Activated T-helper 2 cell treated with anti-CD3 and anti-CD28 coated beads, Interferon-gamma antibody, Interleukin-2, Interleukin-4, amounts not matched to agents 10 μg/mL and 5 μg/mL and 100 μg/mL, durations not matched to agents 14 hours and 24 hours and 36 hours (primary cell): ENCODE measurements around the gene ITGBL1. TPM values are rescaled to one million over a fixed set of nuclear protein-coding genes. Genes with fewer than 3 reads are reported as not detected.
"Not testable (repeated sequence)": the region's sequence is repeated elsewhere in the genome, so short reads cannot be mapped to it uniquely, and the experiment has no call there.

Experiments
- DNase-seq: peaks from one replicate; pipeline ENCODE4 v3.0.0; 2021; ENCODE audit warnings: low spot score
- H3K27ac Mint-ChIP-seq: one replicate; pipeline ENCODE4 v1.8.0; 2021; ENCODE audit warnings: mixed read lengths
- H3K27me3 Mint-ChIP-seq: one replicate; pipeline ENCODE4 v1.8.0; 2021; ENCODE audit warnings: low read depth, mixed read lengths
- H3K36me3 Mint-ChIP-seq: one replicate; pipeline ENCODE4 v1.8.0; 2021; ENCODE audit warnings: low read depth, mixed read lengths
- H3K4me1 Mint-ChIP-seq: one replicate; pipeline ENCODE4 v1.8.0; 2021; ENCODE audit warnings: low read depth, mixed read lengths
- H3K4me3 Mint-ChIP-seq: one replicate; pipeline ENCODE4 v1.8.0; 2021; ENCODE audit warnings: low read depth, mild to moderate bottlenecking, moderate library complexity, mixed read lengths
- H3K9me3 Mint-ChIP-seq: one replicate; pipeline ENCODE4 v1.8.0; 2021; ENCODE audit warnings: mixed read lengths
- intact Hi-C: fragments of 100-400 bp; cut with micrococcal nuclease; formaldehyde crosslinking; loops from one replicate; pipeline ENCODE4 v1.15.1; 2023
- total RNA-seq: library from RNA; stranded (reverse); gene quantifications from 2 replicates; pipeline ENCODE4 v1.2.3, GENCODE V29; 2022

Gene ITGBL1
- total RNA-seq, 1 donor from 2014 or later: not detected

DNA sequence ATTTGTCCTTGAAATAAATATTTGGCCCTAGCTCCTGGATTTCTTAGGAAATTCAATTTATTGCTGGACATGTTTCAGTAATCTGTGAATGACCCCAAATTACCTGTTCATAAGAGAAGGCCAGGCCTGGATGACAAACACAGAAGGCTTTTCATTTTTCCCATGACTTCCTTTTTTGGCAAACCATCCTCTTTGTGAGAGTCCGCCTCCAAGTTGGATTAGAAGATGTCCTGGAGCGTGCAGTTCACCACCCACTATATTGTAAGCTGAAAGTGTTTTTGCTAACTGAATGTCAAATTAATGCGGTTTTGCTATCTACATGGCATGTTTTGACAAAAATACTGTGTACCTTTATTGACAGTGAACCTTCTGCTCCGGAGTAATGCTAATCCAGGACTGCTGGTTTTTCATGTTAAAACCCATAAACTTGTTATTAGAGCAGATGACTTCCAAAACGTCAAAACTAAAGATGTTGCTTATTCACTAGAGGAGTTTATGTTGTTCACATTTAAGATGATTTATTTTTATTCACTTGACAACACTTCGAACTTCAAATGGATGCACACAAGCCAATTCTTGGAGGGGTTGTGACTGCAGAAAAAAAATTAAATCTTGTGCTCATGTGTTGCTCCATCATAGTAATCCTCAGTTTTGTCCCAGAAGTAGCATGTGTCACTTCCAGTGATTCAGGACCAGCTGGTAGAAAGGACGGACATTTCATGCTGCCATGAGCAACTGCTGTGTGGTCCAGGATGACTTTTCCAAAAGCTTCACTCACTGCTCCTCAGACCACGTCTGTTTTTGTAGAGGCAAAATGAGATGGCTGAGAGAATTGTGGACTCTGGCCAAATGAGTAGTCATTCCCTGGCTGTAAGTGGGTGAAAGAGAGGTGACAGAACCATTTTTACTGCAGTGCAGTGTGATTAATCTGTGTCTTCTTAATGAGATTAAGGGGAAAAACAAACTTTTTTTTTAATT is 71.0 kb downstream of the ITGBL1 start:
- Mint-ChIP-seq H3K9me3 (no peaks in the 10 kb centered on the region), H3K4me1 (peaks cover 15% of the 10 kb centered on the region), H3K27ac (no peak overlapping the region), H3K36me3 (no peaks in the 10 kb centered on the region), H3K4me3 (no peak overlapping the region), H3K27me3 (peaks cover 9% of the 10 kb centered on the region)
- no peak for DNase-seq
- intact Hi-C loops: no loop called here

DNA sequence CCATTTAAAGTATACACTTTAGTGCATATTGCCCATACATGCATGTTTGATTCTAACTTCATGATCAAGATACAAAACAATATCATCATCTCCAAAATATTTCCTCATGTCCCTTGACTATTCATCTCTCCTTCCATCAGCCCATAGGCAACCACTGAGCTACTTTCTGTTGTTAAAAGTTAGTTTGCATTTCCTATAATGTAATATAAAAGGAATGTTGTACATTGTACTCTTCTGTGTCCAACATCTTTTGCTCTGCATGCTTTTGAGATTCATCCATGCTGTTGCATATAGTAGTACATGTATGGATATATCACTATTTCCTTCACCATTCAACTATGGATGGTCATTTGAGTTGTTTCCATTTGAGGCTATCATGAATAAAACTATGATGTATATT is 74.7 kb downstream of the ITGBL1 start:
- DNase-seq: no peak
- Mint-ChIP-seq H3K27me3 (peaks cover 10% of the 10 kb centered on the region), H3K9me3 (no peaks in the 10 kb centered on the region), H3K36me3 (no peaks in the 10 kb centered on the region), H3K4me3 (no peak overlapping the region), H3K4me1 (peaks cover 3% of the 10 kb centered on the region), H3K27ac (no peak overlapping the region)
- intact Hi-C loops: no loop called here

DNA sequence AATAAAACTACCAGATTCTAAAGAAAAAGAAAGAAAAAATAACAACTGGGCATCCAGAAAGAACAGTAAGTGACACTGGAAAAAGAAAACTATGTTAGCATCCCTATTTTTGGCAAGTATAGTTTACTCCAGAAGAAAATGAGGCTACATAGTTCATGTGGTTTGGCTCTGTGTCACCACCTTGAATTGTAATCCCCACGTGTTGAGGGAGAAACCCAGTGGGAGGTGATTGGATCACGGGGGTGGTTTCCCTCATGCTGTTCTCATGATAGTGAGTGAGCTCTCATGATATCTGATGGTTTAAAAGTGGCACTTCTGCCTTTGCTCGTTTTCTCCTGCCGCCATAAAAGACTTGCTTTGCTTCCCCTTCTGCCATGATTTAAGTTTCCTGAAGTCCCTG is 76.9 kb downstream of the ITGBL1 start:
- intact Hi-C loops: loop anchor here (1.0 kb wide), 1 partner anchor 98 kb away; no protein-coding TSS in a partner anchor
- H3K27ac Mint-ChIP-seq: no peak overlapping the region

DNA sequence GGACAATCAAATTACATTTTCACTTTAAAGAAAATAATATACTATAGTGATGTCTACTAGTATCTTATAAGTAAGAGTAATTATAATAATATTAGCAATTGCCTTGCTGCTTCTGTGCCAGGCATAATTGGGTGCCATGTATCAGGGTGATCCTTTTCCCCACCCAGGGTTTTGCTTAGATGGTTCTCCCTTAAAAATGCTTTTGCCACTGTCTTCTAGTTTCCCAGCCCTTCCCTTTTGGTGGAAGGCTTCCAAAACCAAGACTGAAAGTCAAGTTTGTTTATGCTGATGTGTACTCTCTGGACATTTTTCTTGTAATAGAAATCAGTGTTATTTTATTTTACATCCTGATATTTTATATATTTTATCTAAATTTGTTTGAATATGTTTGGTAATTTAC is 77.8 kb downstream of the ITGBL1 start:
- no peak for DNase-seq
- H3K36me3 Mint-ChIP-seq: no peaks in the 10 kb centered on the region
- intact Hi-C loops: no loop called here
- peaks cover 3% of the 10 kb centered on the region for H3K4me1 Mint-ChIP-seq
- no peaks in the 10 kb centered on the region for H3K9me3 Mint-ChIP-seq
- H3K4me3 Mint-ChIP-seq: no peak overlapping the region
- no peak overlapping the region for H3K27ac Mint-ChIP-seq
- H3K27me3 Mint-ChIP-seq: peaks cover 8% of the 10 kb centered on the region

More for the DNA sequence above, 76.9 kb downstream of the ITGBL1 start:
- no peak for DNase-seq
- Mint-ChIP-seq H3K4me3 (no peak overlapping the region), H3K27me3 (peaks cover 8% of the 10 kb centered on the region), H3K36me3 (no peaks in the 10 kb centered on the region), H3K9me3 (no peaks in the 10 kb centered on the region), H3K4me1 (peaks cover 3% of the 10 kb centered on the region)

DNA sequence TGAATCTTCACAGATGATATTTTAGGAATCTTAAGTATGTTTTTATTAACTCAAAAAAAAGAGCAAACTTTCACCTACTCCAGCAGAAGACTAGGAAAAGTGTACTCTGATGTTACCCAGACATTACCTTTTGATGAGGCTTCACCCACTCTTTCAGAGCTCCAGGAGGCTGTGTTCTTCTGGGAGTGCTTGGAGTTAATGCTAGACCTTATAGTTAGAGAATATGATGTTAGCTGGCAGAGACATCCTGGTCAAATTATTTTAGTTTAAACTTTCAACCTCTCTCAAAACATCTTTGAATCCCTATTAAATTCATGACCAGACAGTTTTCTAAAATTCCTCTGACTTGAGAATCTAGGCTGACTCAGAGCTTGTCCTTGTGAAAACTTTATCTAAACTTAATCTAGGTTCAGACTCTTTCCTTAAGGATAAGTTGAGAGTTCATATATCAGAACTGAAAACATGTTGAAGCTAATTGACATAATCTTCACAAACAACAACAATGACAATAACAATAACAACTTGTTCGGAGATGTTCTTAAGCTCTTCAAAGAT is 82.8 kb downstream of the ITGBL1 start:
- Mint-ChIP-seq H3K9me3 (no peaks in the 10 kb centered on the region), H3K27me3 (no peaks in the 10 kb centered on the region), H3K36me3 (no peaks in the 10 kb centered on the region), H3K4me1 (no peaks in the 10 kb centered on the region), H3K27ac (no peak overlapping the region), H3K4me3 (no peak overlapping the region)
- DNase-seq: no peak
- intact Hi-C loops: no loop called here

DNA sequence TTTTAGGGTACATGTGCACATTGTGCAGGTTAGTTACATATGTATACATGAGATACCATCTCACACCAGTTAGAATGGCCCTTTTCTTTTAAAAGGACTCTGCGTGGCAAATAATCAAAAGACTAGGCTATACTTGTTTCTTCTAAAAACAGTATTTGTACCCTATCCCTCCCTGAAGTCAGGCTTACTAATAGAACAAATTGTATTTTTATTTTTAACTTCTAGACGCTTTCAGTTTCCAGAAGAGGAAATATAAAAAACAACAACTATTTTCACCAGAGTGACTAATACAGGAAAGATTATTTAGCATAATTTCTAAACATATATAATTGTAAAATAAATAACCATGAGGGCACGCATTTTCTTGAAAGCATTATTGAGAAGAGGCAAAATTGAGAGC is 83.6 kb downstream of the ITGBL1 start:
- Mint-ChIP-seq H3K27ac (no peak overlapping the region), H3K4me1 (no peaks in the 10 kb centered on the region)
- intact Hi-C loops: no loop called here

DNA sequence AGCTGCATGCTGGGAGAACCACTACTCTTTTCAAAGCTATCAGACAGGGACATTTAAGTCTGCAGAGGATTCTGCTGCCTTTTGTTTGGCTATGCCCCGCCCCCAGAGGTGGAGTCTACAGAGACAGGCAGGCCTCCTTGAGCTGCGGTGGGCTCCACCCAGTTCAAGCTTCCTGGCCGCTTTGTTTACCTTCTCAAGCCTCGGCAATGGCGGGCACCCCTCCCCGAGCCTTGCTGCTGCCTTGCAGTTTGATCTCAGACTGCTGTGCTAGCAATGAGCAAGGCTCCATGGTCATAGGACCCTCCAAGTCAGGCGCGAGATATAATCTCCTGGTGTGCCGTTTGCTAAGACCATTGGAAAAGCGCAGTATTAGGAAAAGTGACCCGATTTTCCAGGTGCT is 92.1 kb downstream of the ITGBL1 start:
- H3K27me3 Mint-ChIP-seq, H3K27ac Mint-ChIP-seq, H3K4me1 Mint-ChIP-seq, intact Hi-C loops, H3K4me3 Mint-ChIP-seq, H3K36me3 Mint-ChIP-seq, H3K9me3 Mint-ChIP-seq, DNase-seq: not testable (repeated sequence)

More for the DNA sequence above, 83.6 kb downstream of the ITGBL1 start:
- no peaks in the 10 kb centered on the region for H3K27me3 Mint-ChIP-seq
- no peaks in the 10 kb centered on the region for H3K36me3 Mint-ChIP-seq
- no peak overlapping the region for H3K4me3 Mint-ChIP-seq
- DNase-seq: no peak
- no peaks in the 10 kb centered on the region for H3K9me3 Mint-ChIP-seq

DNA sequence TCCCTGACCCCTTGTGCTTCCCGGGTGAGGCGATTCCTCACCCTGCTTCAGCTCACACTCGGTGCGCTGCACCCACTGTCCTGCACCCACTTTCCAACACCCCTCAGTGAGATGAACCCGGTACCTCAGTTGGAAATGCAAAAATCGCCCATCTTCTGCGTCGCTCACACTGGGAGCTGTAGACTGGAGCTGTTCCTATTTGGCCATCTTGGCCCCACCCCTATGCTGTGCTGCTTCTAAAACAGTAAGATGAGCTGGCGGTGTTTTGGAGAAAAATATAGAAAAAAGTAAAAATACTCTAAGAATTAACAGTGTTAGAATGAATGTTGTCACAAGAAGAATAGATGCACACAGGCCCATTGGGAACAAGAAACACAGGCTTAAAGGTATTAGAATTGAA is 92.5 kb downstream of the ITGBL1 start:
- no peak for DNase-seq
- no peak overlapping the region for H3K27ac Mint-ChIP-seq
- H3K9me3 Mint-ChIP-seq: no peaks in the 10 kb centered on the region
- H3K4me1 Mint-ChIP-seq: no peaks in the 10 kb centered on the region
- intact Hi-C loops: no loop called here
- no peak overlapping the region for H3K4me3 Mint-ChIP-seq
- no peaks in the 10 kb centered on the region for H3K27me3 Mint-ChIP-seq
- H3K36me3 Mint-ChIP-seq: no peaks in the 10 kb centered on the region

DNA sequence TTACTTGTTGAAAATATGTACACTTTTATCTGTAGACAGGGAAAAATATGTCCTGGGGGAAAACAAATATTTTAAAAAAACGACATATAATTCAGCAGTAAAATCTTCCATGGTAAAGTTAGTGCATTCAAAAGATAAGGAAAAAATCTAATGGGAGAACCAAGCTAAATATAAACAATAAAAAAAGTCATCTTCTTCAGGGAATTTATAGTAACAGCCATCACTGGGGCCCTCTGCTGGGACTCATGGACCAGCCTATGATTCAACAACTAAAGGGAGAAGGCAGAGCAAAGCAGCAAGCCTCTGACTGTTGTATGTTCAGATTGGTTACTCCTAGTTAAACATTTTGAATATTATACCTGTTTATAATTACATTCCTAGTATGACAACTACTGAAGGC is 93.0 kb downstream of the ITGBL1 start:
- H3K4me3 Mint-ChIP-seq: no peak overlapping the region
- H3K36me3 Mint-ChIP-seq: no peaks in the 10 kb centered on the region
- no peaks in the 10 kb centered on the region for H3K9me3 Mint-ChIP-seq
- H3K27me3 Mint-ChIP-seq: no peaks in the 10 kb centered on the region
- no peak for DNase-seq
- H3K27ac Mint-ChIP-seq: no peak overlapping the region
- H3K4me1 Mint-ChIP-seq: no peaks in the 10 kb centered on the region
- intact Hi-C loops: no loop called here

DNA sequence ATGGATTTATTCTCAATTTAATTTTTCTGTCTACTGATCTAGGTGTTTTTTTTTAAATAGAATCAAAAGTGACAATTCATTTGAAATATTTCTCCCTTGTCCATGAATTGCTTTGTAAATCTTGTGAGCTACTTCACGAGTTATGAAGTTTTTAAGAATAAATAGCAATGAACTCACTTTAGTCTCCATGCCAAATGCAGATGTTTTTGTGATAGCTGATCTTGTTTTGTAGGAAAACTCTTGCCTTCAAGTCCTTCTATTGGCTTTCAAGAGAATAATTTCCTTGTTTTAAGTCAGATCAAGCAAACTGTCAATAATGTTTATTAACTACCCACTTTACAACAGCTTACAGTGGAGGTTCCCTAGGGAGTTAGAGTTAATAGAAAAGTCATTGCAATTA is 99.8 kb downstream of the ITGBL1 start:
- intact Hi-C loops: no loop called here
- Mint-ChIP-seq H3K36me3 (no peaks in the 10 kb centered on the region), H3K4me1 (no peaks in the 10 kb centered on the region), H3K27ac (no peak overlapping the region), H3K4me3 (no peak overlapping the region), H3K27me3 (peaks cover 5% of the 10 kb centered on the region), H3K9me3 (no peaks in the 10 kb centered on the region)
- DNase-seq: no peak

DNA sequence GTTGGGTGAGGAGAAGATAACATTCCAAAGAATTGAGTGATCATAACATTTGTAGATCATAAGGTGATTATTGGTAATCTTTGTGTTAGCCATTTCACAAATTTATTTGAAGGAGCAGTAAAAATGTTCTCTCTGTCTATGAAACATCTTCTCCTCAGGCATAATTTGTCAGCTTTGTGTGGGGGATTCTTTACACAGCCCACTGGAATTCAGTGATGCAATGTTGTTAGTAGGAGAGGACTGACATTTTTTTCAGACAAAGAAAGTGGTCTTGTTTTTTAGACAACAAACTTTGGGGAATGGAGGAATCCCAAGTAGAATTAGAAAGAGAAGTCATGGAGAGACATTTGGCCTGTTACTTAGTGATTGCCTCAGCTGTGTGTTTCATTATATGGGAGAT is 100.3 kb downstream of the ITGBL1 start:
- no peaks in the 10 kb centered on the region for H3K9me3 Mint-ChIP-seq
- no peaks in the 10 kb centered on the region for H3K36me3 Mint-ChIP-seq
- H3K4me1 Mint-ChIP-seq: no peaks in the 10 kb centered on the region
- intact Hi-C loops: no loop called here
- no peak overlapping the region for H3K4me3 Mint-ChIP-seq
- H3K27ac Mint-ChIP-seq: no peak overlapping the region
- peaks cover 5% of the 10 kb centered on the region for H3K27me3 Mint-ChIP-seq
- no peak for DNase-seq

DNA sequence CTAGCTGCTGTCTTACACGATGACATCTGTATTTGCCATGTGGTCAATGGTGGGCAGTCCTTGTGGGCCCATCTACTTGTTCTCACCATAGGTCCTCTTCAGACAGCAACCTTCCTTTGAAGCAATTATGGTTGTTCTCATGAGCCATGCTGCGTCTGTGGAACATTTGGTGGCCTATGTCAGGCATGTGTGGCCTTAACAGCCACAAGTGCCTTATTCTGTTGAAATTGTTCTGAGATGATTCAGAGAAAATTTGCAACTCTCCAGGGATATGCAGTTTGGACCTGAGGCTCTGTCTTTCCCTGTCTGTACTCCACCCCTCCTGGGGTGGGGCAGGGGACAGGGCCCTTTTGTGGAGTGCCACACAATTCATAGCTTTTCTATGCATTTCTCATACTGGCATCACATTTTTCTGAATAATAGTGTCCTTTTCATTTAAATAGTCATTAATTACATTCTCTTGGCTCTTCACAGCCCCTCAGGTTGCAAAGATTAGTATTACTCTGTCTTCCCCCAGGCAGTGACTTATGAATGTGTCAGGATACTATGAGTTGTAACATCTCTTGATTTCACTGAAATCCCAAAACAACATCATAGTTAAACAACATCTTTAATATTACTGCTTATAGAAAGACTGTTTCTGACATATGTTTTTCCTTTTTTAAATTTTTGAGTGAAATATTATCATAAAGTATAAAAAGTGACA is 102.1 kb downstream of the ITGBL1 start:
- DNase-seq: no peak
- H3K9me3 Mint-ChIP-seq: no peaks in the 10 kb centered on the region
- peaks cover 5% of the 10 kb centered on the region for H3K27me3 Mint-ChIP-seq
- no peak overlapping the region for H3K4me3 Mint-ChIP-seq
- no peak overlapping the region for H3K27ac Mint-ChIP-seq
- no peaks in the 10 kb centered on the region for H3K4me1 Mint-ChIP-seq
- intact Hi-C loops: no loop called here
- H3K36me3 Mint-ChIP-seq: no peaks in the 10 kb centered on the region

DNA sequence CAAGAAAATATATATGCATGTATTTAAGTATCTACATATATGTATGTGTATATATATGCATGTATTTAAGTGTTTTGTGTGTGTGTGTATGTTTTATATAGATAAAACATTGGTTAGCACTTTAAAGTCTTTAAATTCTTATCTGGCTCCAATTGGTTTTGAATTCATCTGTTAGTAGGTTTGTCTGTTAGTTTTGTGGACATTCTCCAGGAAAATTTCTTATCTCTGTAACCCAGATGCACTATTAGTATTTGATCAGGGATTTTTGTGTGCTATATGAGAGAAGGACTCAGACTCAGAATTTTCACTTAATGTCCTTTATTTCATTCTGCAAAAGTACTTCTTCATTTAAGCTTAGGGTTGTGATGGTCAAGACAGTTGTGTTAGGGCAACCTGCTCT is 103.1 kb downstream of the ITGBL1 start:
- Mint-ChIP-seq H3K4me1 (no peaks in the 10 kb centered on the region), H3K4me3 (no peak overlapping the region), H3K36me3 (no peaks in the 10 kb centered on the region), H3K9me3 (no peaks in the 10 kb centered on the region), H3K27ac (no peak overlapping the region), H3K27me3 (peaks cover 5% of the 10 kb centered on the region)
- DNase-seq: no peak
- intact Hi-C loops: no loop called here
